HepG2 (cell line): ENCODE results near the gene HRCT1. TPM values are rescaled to one million over a fixed set of nuclear protein-coding genes. Genes with fewer than 3 reads are reported as not detected.

Source experiments
- ATAC-seq: fragments of 200-7000 bp; cut with Tn5 transposase; 3 replicates; pipeline ENCODE4 v1.9.1; 2020; ENCODE audit warnings: mild to moderate bottlenecking, moderate library complexity
- BruUV-seq: library from RNA; stranded (reverse); fragments of 400-500 nt; replicated peaks from 2 replicates; lab custom pipeline; 2021; lab: Mats Ljungman, UMichigan
- CTCF ChIA-PET: fragments of 300-600 bp; formaldehyde crosslinking; extraction: SDS; loops from one replicate; lab custom pipeline; 2021; ENCODE audit warnings: low total read pairs, inconsistent platforms, low intra/inter-chr PET ratio; lab: Yijun Ruan, JAX
- POLR2A ChIA-PET: fragments of 350-600 bp; sonication (Branson Sonifier 250); formaldehyde crosslinking; loops from one replicate; lab custom pipeline; 2020; ENCODE audit warnings: antibody characterized with exemption, inconsistent platforms; lab: Yijun Ruan, JAX
- DNase-seq: peaks from one replicate; pipeline ENCODE4 v3.0.0-alpha.2; 2015; ENCODE audit warnings: low spot score
- FAIRE-seq: peaks from 3 replicates; lab custom pipeline; 2011; peaks lifted over from hg19 to GRCh38; lab: Jason Lieb, UNC
- H2AFZ ChIP-seq: one replicate; pipeline ENCODE4 v1.6.1; 2011; ENCODE audit warnings: low read length, inconsistent platforms
- H3K27ac ChIP-seq: fragments of 300-600 bp; 3 replicates; pipeline ENCODE4 v1.8.0; 2011; ENCODE audit warnings: mixed run types, mild to moderate bottlenecking, mixed read lengths, low read length, inconsistent platforms; ENCODE audit not compliant: insufficient read depth; ENCODE audit errors: extremely low read length
- H3K27me3 ChIP-seq, 2 experiments: fragments of 200-600 bp in 1 of 2; 2 replicates in 1 of 2; 3 replicates in 1 of 2; pipeline versions ENCODE4 v1.6.0 to v1.8.0; 2011; ENCODE audit warnings: low read length in 2 of 2, mild to moderate bottlenecking in 2 of 2, moderate library complexity in 2 of 2, inconsistent platforms in 1 of 2; ENCODE audit not compliant: insufficient read depth in 2 of 2, control insufficient read depth in 1 of 2
- H3K36me3 ChIP-seq, 2 experiments: fragments of 200-600 bp in 1 of 2; replicated peaks in 1 of 2; 2 replicates in 1 of 2; 3 replicates in 1 of 2; pipeline versions ENCODE4 v1.5.1 to v1.8.0; 2011; ENCODE audit warnings: low read length in 2 of 2, inconsistent platforms in 1 of 2; ENCODE audit not compliant: insufficient read depth in 2 of 2, control insufficient read depth in 1 of 2
- H3K4me1 ChIP-seq: 2 replicates; pipeline ENCODE4 v1.5.1; 2012; ENCODE audit warnings: low read length, inconsistent platforms; ENCODE audit not compliant: insufficient read depth
- H3K4me2 ChIP-seq: 2 replicates; pipeline ENCODE4 v1.6.0; 2011; ENCODE audit warnings: low read depth, low read length, inconsistent platforms
- H3K4me3 ChIP-seq, 3 experiments: fragments of 200-600 bp in 1 of 3; sonication (generic), shearing (Covaris generic) in 1 of 3; replicated peaks in 1 of 3; 2 replicates each; pipeline ENCODE4 v1.5.1; 2011 to 2016; ENCODE audit warnings: low read length in 3 of 3, inconsistent platforms in 2 of 3, low read depth in 2 of 3, mild to moderate bottlenecking in 2 of 3, control low read depth in 1 of 3, mixed read lengths in 1 of 3; ENCODE audit not compliant: insufficient read depth in 1 of 3
- H3K79me2 ChIP-seq: one replicate; pipeline ENCODE4 v1.6.1; 2011; ENCODE audit warnings: low read length, inconsistent platforms; ENCODE audit not compliant: insufficient read depth
- H3K9ac ChIP-seq: 2 replicates; pipeline ENCODE4 v1.6.0; 2011; ENCODE audit warnings: mild to moderate bottlenecking, low read depth, low read length, inconsistent platforms; ENCODE audit not compliant: insufficient read depth
- H3K9me3 ChIP-seq: 2 replicates; pipeline ENCODE4 v1.5.1; 2012; ENCODE audit warnings: mild to moderate bottlenecking, low read length
- H4K20me1 ChIP-seq: 2 replicates; pipeline ENCODE4 v1.6.0; 2011; ENCODE audit warnings: inconsistent platforms, mild to moderate bottlenecking, low read length, moderate library complexity; ENCODE audit not compliant: insufficient read depth
- CENPT ChIP-seq: sonication (generic); formaldehyde crosslinking; IDR thresholded peaks from 2 replicates; pipeline ENCODE4 v1.8.0; 2022; ENCODE audit warnings: low read depth, mild to moderate bottlenecking, moderate library complexity, missing genetic modification reagents
- DMAP1 ChIP-seq: IDR thresholded peaks from 2 replicates; pipeline ENCODE4 v1.6.1; 2016
- GABPA ChIP-seq, 2 experiments: IDR thresholded peaks; 2 replicates each; pipeline ENCODE4 v1.6.1; 2011 to 2016; ENCODE audit warnings: low read depth in 2 of 2, low read length in 1 of 2, missing biosample characterization in 1 of 2, missing genetic modification characterization in 1 of 2
- PHF5A ChIP-seq: IDR thresholded peaks from one replicate; pipeline ENCODE4 v1.6.1; 2018; ENCODE audit warnings: low read depth, missing genetic modification reagents; ENCODE audit not compliant: unreplicated experiment
- SOX13 ChIP-seq, 3 experiments: fragments of 450-650 bp in 1 of 3; sonication (generic) in 1 of 3; formaldehyde crosslinking in 1 of 3; IDR thresholded peaks in 2 of 3; conservative IDR thresholded peaks in 1 of 3; 2 replicates each; pipeline versions ENCODE4 v1.5.0 to v1.6.1; 2016 to 2020; ENCODE audit warnings: antibody characterized with exemption in 1 of 3, mild to moderate bottlenecking in 1 of 3, missing compliant biosample characterization in 1 of 3, missing genetic modification reagents in 1 of 3, moderate library complexity in 1 of 3
- SSRP1 ChIP-seq: IDR thresholded peaks from 2 replicates; pipeline ENCODE4 v1.6.1; 2016; ENCODE audit warnings: control low read depth
- ZFP36L1 ChIP-seq: sonication (generic); formaldehyde crosslinking; IDR thresholded peaks from 2 replicates; pipeline ENCODE4 v1.8.0; 2022; ENCODE audit warnings: mild to moderate bottlenecking, missing genetic modification reagents, moderate library complexity
- ZNF446 ChIP-seq: sonication (generic); formaldehyde crosslinking; IDR thresholded peaks from 2 replicates; pipeline ENCODE4 v1.5.0; 2020; ENCODE audit warnings: mild to moderate bottlenecking, missing genetic modification reagents
- ZNF570 ChIP-seq: sonication (generic); formaldehyde crosslinking; IDR thresholded peaks from 2 replicates; pipeline ENCODE4 v1.4.0; 2020; ENCODE audit warnings: mild to moderate bottlenecking, missing genetic modification reagents, borderline replicate concordance
- ZNF772 ChIP-seq: sonication (generic); formaldehyde crosslinking; IDR thresholded peaks from 2 replicates; pipeline ENCODE4 v1.5.0; 2020; ENCODE audit warnings: mild to moderate bottlenecking, missing genetic modification reagents
- in situ Hi-C: cut with HindIII; loops from 2 replicates; pipeline ENCODE4 v1.10.0; 2017; ENCODE audit warnings: low pct_unique_long_range_greater_than_20kb; ENCODE audit not compliant: extremely low pct_ligation_motif_present
- intact Hi-C: fragments of 100-400 bp; cut with micrococcal nuclease; formaldehyde crosslinking; loops from one replicate; pipeline ENCODE4 v1.10.0; 2022; ENCODE audit not compliant: unreplicated experiment
- polyA plus RNA-seq, 8 experiments: library from polyadenylated mRNA; depleted of rRNA in 3 of 8; stranded (reverse) in 7 of 8; unstranded in 1 of 8; fragments of >200 nt; fragmentation: Illumina TruSeq in 4 of 8; extraction: Trizol in 4 of 8; gene quantifications; 2 replicates each; pipeline versions ENCODE4 v1.2.1 to v1.2.3, GENCODE V29; 2011 to 2016; ENCODE audit warnings: low read depth in 4 of 8, missing spikeins in 1 of 8, mixed read lengths in 1 of 8; ENCODE audit not compliant: insufficient read depth in 1 of 8
- total RNA-seq, 5 experiments: library from RNA; depleted of rRNA; stranded (reverse); fragments of >200 nt; fragmentation: Illumina TruSeq; extraction: Trizol; gene quantifications; 2 replicates each; pipeline ENCODE4 v1.2.3, GENCODE V29; 2016; ENCODE audit warnings: low read depth in 1 of 5
- TF ChIP-seq, protein P1 (sequence below): sonication (generic); formaldehyde crosslinking; IDR thresholded peaks from 2 replicates; pipeline ENCODE4 v1.4.0; 2020; ENCODE audit warnings: mild to moderate bottlenecking, missing genetic modification reagents
- TF ChIP-seq, protein P2 (sequence below): sonication (generic); formaldehyde crosslinking; IDR thresholded peaks from 2 replicates; pipeline ENCODE4 v1.9.0; 2021; ENCODE audit warnings: missing genetic modification reagents, mild to moderate bottlenecking, borderline replicate concordance

HRCT1 gene
- total and polyA plus RNA-seq, 2 of the 13 experiments (the other 11 are each of a cell fraction or from before 2014, with no cell fraction given) = 0.13 TPM; not detected in 1

DNA sequence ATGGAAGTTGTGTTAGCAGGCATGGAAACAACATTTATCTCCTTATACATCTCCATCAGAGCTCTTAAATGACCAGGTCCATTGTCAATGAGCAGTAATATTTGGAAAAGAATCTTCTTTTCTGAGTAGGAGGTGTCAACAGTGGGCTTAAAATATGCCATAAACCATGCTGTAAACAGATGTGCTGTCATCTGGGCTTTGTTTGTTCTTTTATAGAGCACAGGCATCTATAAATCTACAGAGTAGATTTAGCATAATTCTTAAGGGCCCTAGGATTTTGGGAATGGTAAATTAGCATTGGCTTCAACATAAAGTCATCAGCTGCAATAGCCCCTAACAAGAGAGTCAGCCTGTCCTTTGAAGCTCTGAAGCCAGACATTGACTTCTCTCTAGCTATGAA lies 7.7 kb upstream of the HRCT1 start:
- TF ChIP-seq GABPA (IDR thresholded peaks at IDR 0.05; ENCODE audit: low read depth, low read length) = no peak
- TF ChIP-seq GABPA (CRISPR knock-in tag; IDR thresholded peaks at IDR 0.05; ENCODE audit: low read depth) = no peak
- no peak for TF ChIP-seq ZNF570
- no peak for TF ChIP-seq ZNF772 (CRISPR knock-in tag)
- TF ChIP-seq, protein P1, sequence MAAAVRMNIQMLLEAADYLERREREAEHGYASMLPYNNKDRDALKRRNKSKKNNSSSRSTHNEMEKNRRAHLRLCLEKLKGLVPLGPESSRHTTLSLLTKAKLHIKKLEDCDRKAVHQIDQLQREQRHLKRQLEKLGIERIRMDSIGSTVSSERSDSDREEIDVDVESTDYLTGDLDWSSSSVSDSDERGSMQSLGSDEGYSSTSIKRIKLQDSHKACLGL (CRISPR knock-in tag) = no peak
- TF ChIP-seq PHF5A = no peak
- TF ChIP-seq ZNF446 (CRISPR knock-in tag) = no peak
- no peak for TF ChIP-seq CENPT
- TF ChIP-seq DMAP1 (CRISPR knock-in tag) = no peak
- no peak for TF ChIP-seq SSRP1 (CRISPR knock-in tag)
- TF ChIP-seq, protein P2, sequence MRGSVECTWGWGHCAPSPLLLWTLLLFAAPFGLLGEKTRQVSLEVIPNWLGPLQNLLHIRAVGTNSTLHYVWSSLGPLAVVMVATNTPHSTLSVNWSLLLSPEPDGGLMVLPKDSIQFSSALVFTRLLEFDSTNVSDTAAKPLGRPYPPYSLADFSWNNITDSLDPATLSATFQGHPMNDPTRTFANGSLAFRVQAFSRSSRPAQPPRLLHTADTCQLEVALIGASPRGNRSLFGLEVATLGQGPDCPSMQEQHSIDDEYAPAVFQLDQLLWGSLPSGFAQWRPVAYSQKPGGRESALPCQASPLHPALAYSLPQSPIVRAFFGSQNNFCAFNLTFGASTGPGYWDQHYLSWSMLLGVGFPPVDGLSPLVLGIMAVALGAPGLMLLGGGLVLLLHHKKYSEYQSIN (CRISPR knock-in tag) = no peak
- TF ChIP-seq ZFP36L1 = no peak
- no peak for TF ChIP-seq SOX13 (IDR thresholded peaks at IDR 0.05)
- no peak for TF ChIP-seq SOX13 (CRISPR knock-in tag; conservative IDR thresholded peaks at IDR 0.05 in 1 of 2, IDR thresholded peaks at IDR 0.05 in 1 of 2)
- Histone ChIP-seq H3K4me2 (no peak overlapping the region), H3K4me3 (no peak overlapping the region), H3K36me3 (no peaks in the 10 kb centered on the region), H3K79me2 (no peaks in the 10 kb centered on the region), H3K4me1 (peaks cover 13% of the 10 kb centered on the region), H2AFZ (no peak overlapping the region), H3K9ac (no peak overlapping the region), H3K9me3 (no peaks in the 10 kb centered on the region), H4K20me1 (no peaks in the 10 kb centered on the region), H3K27me3 (no peaks in the 10 kb centered on the region; a peak in 1 of 5 replicates), H3K27ac (no peak overlapping the region)
- DNase-seq (no peak), ATAC-seq (no peak), FAIRE-seq (no peak)
- in situ Hi-C loops = no loop called here
- POLR2A ChIA-PET = no interaction called here
- intact Hi-C loops = no loop called here
- no TSS peak for BruUV-seq
- CTCF ChIA-PET = no interaction called here
